ENCODE data around the gene CABYR. TPM values are rescaled to one million over a fixed set of nuclear protein-coding genes. Genes with fewer than 3 reads are reported as not detected.
"Not testable (repeated sequence)": the region's sequence is repeated elsewhere in the genome, so short reads cannot be mapped to it uniquely, and the experiment has no call there.

Gene CABYR
- total RNA-seq, 2 donors from 2014 or later: 0.38 to 0.86 TPM

- intact Hi-C loops (cut with DNase I): no loop called here
- ATAC-seq (no peak), DNase-seq (no peak)
Observed at GRCh38 chr18:24126155-24126961, 12.5 kb upstream of the CABYR start.

- DNase-seq (no peak), ATAC-seq (no peak)
- intact Hi-C loops (cut with DNase I): no loop called here
Observed at GRCh38 chr18:24127735-24128134, 11.1 kb upstream of the CABYR start.

- DNase-seq (no peak), ATAC-seq (no peak)
- intact Hi-C loops (cut with DNase I): no loop called here
Observed at GRCh38 chr18:24128700-24129099, 10.2 kb upstream of the CABYR start.

- DNase-seq: no peak
- intact Hi-C loops (cut with DNase I): no loop called here
- ATAC-seq: no peak
Observed at GRCh38 chr18:24130494-24130893, 8.4 kb upstream of the CABYR start.

- DNase-seq (no peak), ATAC-seq (no peak)
- intact Hi-C loops (cut with DNase I): no loop called here
Observed at GRCh38 chr18:24136967-24137373, 1.9 kb upstream of the CABYR start.

- ATAC-seq: peak in 1 of 2 donors; percentile 8
- DNase-seq: no peak
- intact Hi-C loops (cut with DNase I): no loop called here
Observed at GRCh38 chr18:24138409-24138788, 463 bp upstream of the CABYR start.

- DNase-seq (no peak), ATAC-seq (no peak)
- intact Hi-C loops (cut with DNase I): no loop called here
Observed at GRCh38 chr18:24140697-24141096, 1.8 kb downstream of the CABYR start.

GRCh38 chr18:24142376-24142775 lies 3.5 kb downstream of the CABYR start:
- ATAC-seq: no peak
- intact Hi-C loops (cut with DNase I): no loop called here
- no peak for DNase-seq

- DNase-seq; ATAC-seq; intact Hi-C loops (cut with DNase I): not testable (repeated sequence)
Observed at GRCh38 chr18:24149591-24149990, 10.7 kb downstream of the CABYR start.

GRCh38 chr18:24153397-24153796 lies 14.5 kb downstream of the CABYR start:
- intact Hi-C loops (cut with DNase I): no loop called here
- DNase-seq (no peak), ATAC-seq (no peak)

GRCh38 chr18:24157855-24158254 lies 19.0 kb downstream of the CABYR start:
- intact Hi-C loops (cut with DNase I): no loop called here
- ATAC-seq: no peak
- no peak for DNase-seq

GRCh38 chr18:24160086-24160485 lies 21.2 kb downstream of the CABYR start:
- DNase-seq (no peak), ATAC-seq (no peak)
- intact Hi-C loops (cut with DNase I): no loop called here

- DNase-seq: no peak
- ATAC-seq: no peak
- intact Hi-C loops (cut with DNase I): no loop called here
Observed at GRCh38 chr18:24161304-24161703, 22.4 kb downstream of the CABYR start.

GRCh38 chr18:24168496-24168895 lies 29.6 kb downstream of the CABYR start:
- DNase-seq (no peak), ATAC-seq (no peak)
- intact Hi-C loops (cut with DNase I): no loop called here

- ATAC-seq (no peak), DNase-seq (no peak)
- intact Hi-C loops (cut with DNase I): loop anchor here in 1 of 2 donors (10.0 kb wide), 1 partner anchor 94 kb away; no protein-coding TSS in a partner anchor
Observed at GRCh38 chr18:24170360-24170759, 31.5 kb downstream of the CABYR start.

- intact Hi-C loops (cut with DNase I): loop anchor here in 1 of 2 donors (10.0 kb wide), 1 partner anchor 91 kb away; no protein-coding TSS in a partner anchor
- no peak for DNase-seq
- no peak for ATAC-seq
Observed at GRCh38 chr18:24173997-24174396, 35.1 kb downstream of the CABYR start.

GRCh38 chr18:24176727-24177416 lies 38.0 kb downstream of the CABYR start:
- DNase-seq (peak; percentile 61), ATAC-seq (peak; percentile 61 to 68)
- intact Hi-C loops (cut with DNase I): loop anchor here (2.0 to 10.0 kb wide), 3 partner anchors 88 to 310 kb away; no protein-coding TSS in a partner anchor

- ATAC-seq (no peak), DNase-seq (no peak)
- intact Hi-C loops (cut with DNase I): loop anchor here (2.0 to 10.0 kb wide), 3 partner anchors 87 to 310 kb away; no protein-coding TSS in a partner anchor
Observed at GRCh38 chr18:24177499-24178133, 38.8 kb downstream of the CABYR start.

- intact Hi-C loops (cut with DNase I): no loop called here
- no peak for ATAC-seq
- DNase-seq: no peak
Observed at GRCh38 chr18:24180048-24180447, 41.2 kb downstream of the CABYR start.

GRCh38 chr18:24181806-24182205 lies 42.9 kb downstream of the CABYR start:
- intact Hi-C loops (cut with DNase I): no loop called here
- ATAC-seq (no peak), DNase-seq (no peak)
